ENCODE data around the gene LRIG1. TPM values are rescaled to one million over a fixed set of nuclear protein-coding genes. Genes with fewer than 3 reads are reported as not detected.

Gene LRIG1
- total RNA-seq, 1 donor from 2014 or later, result 169 TPM

DNA sequence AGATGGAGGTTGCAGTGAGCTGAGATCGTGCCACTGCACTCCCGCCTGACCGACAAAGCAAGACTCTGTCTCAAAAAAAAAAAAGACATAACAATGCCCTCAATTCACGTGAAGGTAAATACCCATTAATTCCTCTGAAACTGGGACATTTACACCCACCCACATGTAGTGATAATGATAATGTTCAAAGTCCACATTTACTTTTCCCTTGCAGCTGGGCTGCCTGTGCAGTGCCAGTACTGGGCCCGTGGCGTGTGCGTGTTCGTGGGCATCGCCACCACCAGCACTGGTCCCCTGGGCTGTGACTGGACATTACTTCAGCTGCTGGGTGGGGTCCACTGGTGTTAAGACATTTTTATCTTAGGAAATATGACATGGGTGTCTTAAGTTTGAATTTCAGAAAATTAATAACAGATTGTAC, 156.4 kb downstream of the LRIG1 start:
- no peak overlapping the region for H3K4me3 Mint-ChIP-seq
- Histone ChIP-seq H3F3A (ENCODE audit: low read depth) (no peaks in the 10 kb centered on the region), H3K27ac (no peak overlapping the region), H4K20me1 (ENCODE audit: low read depth) (no peaks in the 10 kb centered on the region), H3K4me2 (no peak overlapping the region), H2AFZ (replicated peaks) (no peak overlapping the region), H3K9me3 (ENCODE audit: low read depth) (no peaks in the 10 kb centered on the region), H3K4me3 (no peak overlapping the region), H3K4me1 (no peaks in the 10 kb centered on the region), H3K79me2 (ENCODE audit: low read depth) (no peaks in the 10 kb centered on the region), H3K9ac (no peak overlapping the region), H3K27me3 (no peaks in the 10 kb centered on the region), H3K36me3 (no peaks in the 10 kb centered on the region)
- no peak for DNase-seq (ENCODE audit: low spot score)
- peaks cover 3% of the 10 kb centered on the region for H3K9me3 Mint-ChIP-seq
- peaks cover 2% of the 10 kb centered on the region for H3K4me1 Mint-ChIP-seq
- TF ChIP-seq EZH2 (IDR thresholded peaks at IDR 0.05), result no peak
- no peak for TF ChIP-seq CTCF (IDR thresholded peaks at IDR 0.05)
- TF ChIP-seq EZH2phosphoT487 (IDR thresholded peaks at IDR 0.05), result no peak
- no peak overlapping the region for H3K27ac Mint-ChIP-seq
- peaks cover 8% of the 10 kb centered on the region for H3K36me3 Mint-ChIP-seq
- peaks cover 2% of the 10 kb centered on the region for H3K27me3 Mint-ChIP-seq (ENCODE audit: insufficient read depth, low read depth)

DNA sequence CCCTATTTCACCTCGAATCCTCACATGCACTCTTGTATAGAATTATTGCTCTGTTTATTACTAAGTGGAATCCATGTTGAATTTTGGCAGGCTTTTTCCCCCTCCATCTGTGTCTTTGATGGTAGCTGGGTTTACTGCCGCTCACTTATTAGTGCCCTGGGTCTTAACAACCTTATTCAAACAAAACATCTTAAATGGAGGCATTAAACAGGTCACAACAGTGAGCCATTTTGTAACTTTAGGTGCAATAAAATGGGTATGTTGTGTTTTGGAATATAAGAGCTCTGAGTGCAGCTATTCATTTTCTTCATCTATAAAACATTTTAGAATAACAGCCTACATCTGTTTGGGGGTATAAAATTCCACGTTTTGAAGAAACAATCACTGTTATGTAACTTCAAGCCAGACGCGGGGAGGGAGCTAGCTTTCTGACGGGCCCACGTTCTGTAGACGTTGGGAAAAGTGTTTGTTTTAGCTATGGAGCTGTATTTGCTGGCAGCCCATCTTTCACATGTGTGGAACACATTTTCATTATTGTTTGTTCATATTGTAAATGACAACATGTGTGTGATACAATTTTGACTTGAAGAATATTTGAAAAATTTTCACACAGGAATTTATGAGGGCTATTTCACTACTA, 158.0 kb downstream of the LRIG1 start:
- Mint-ChIP-seq H3K27me3 (ENCODE audit: insufficient read depth, low read depth) (peaks cover 2% of the 10 kb centered on the region), H3K27ac (no peak overlapping the region), H3K9me3 (peaks cover 3% of the 10 kb centered on the region), H3K4me1 (no peaks in the 10 kb centered on the region), H3K4me3 (no peak overlapping the region), H3K36me3 (peaks cover 6% of the 10 kb centered on the region)
- H3K9me3 ChIP-seq (ENCODE audit: low read depth), result no peaks in the 10 kb centered on the region
- no peaks in the 10 kb centered on the region for H3K36me3 ChIP-seq
- H3K4me1 ChIP-seq, result no peaks in the 10 kb centered on the region
- no peak overlapping the region for H3K27ac ChIP-seq
- no peak overlapping the region for H3K4me2 ChIP-seq
- H3K79me2 ChIP-seq (ENCODE audit: low read depth), result no peaks in the 10 kb centered on the region
- no peak overlapping the region for H3K9ac ChIP-seq
- TF ChIP-seq CTCF (IDR thresholded peaks at IDR 0.05), result no peak
- no peak for TF ChIP-seq EZH2 (IDR thresholded peaks at IDR 0.05)
- TF ChIP-seq EZH2phosphoT487 (IDR thresholded peaks at IDR 0.05), result no peak
- no peaks in the 10 kb centered on the region for H3F3A ChIP-seq (ENCODE audit: low read depth)
- H3K27me3 ChIP-seq, result no peaks in the 10 kb centered on the region
- no peak overlapping the region for H2AFZ ChIP-seq (replicated peaks)
- DNase-seq (ENCODE audit: low spot score), result no peak
- no peak overlapping the region for H3K4me3 ChIP-seq
- no peaks in the 10 kb centered on the region for H4K20me1 ChIP-seq (ENCODE audit: low read depth)

- no peak for DNase-seq (ENCODE audit: low spot score)
- Histone ChIP-seq H3K79me2 (ENCODE audit: low read depth) (no peaks in the 10 kb centered on the region), H3K4me1 (peaks cover 14% of the 10 kb centered on the region), H3K4me2 (no peak overlapping the region), H3K4me3 (no peak overlapping the region), H2AFZ (replicated peaks) (no peak overlapping the region), H3K27ac (no peak overlapping the region), H3K27me3 (no peaks in the 10 kb centered on the region), H4K20me1 (ENCODE audit: low read depth) (no peaks in the 10 kb centered on the region), H3K36me3 (no peaks in the 10 kb centered on the region), H3K9ac (no peak overlapping the region), H3F3A (ENCODE audit: low read depth) (peaks cover 4% of the 10 kb centered on the region), H3K9me3 (ENCODE audit: low read depth) (no peaks in the 10 kb centered on the region)
- no peaks in the 10 kb centered on the region for H3K9me3 Mint-ChIP-seq
- no peaks in the 10 kb centered on the region for H3K36me3 Mint-ChIP-seq
- peaks cover 2% of the 10 kb centered on the region for H3K27me3 Mint-ChIP-seq (ENCODE audit: insufficient read depth, low read depth)
- H3K4me1 Mint-ChIP-seq, result peaks cover 2% of the 10 kb centered on the region
- H3K27ac Mint-ChIP-seq, result no peak overlapping the region
- no peak overlapping the region for H3K4me3 Mint-ChIP-seq
- TF ChIP-seq CTCF (IDR thresholded peaks at IDR 0.05) (no peak), EZH2phosphoT487 (IDR thresholded peaks at IDR 0.05) (no peak), EZH2 (IDR thresholded peaks at IDR 0.05) (no peak)
Observed at GRCh38 chr3:66338927-66339326, 161.9 kb downstream of the LRIG1 start.

Data from neural progenitor cell (in vitro differentiated cells).